Osteoblast (primary cell): ENCODE data around the gene CENPB. TPM values are rescaled to one million over a fixed set of nuclear protein-coding genes. Genes with fewer than 3 reads are reported as not detected.

Experiments used
- DNase-seq: peaks from one replicate; pipeline ENCODE4 v3.0.0; 2011; ENCODE audit warnings: low spot score, mixed read lengths; ENCODE audit not compliant: insufficient read length; ENCODE audit errors: missing footprints
- H2AFZ ChIP-seq: 2 replicates; pipeline ENCODE4 v1.6.0; 2011; ENCODE audit warnings: mild to moderate bottlenecking, low read length
- H3K27ac ChIP-seq: 2 replicates; pipeline ENCODE4 v1.5.1; 2011; ENCODE audit warnings: mild to moderate bottlenecking, low read depth, low read length, moderate library complexity
- H3K27me3 ChIP-seq: 2 replicates; pipeline ENCODE4 v1.6.0; 2012; ENCODE audit warnings: mild to moderate bottlenecking, control low read depth, inconsistent platforms, low read length, moderate library complexity; ENCODE audit not compliant: insufficient read depth
- H3K36me3 ChIP-seq: 2 replicates; pipeline ENCODE4 v1.5.1; 2011; ENCODE audit warnings: mild to moderate bottlenecking, low read length, control low read depth, moderate library complexity; ENCODE audit not compliant: insufficient read depth
- H3K4me1 ChIP-seq: 2 replicates; pipeline ENCODE4 v1.5.1; 2011; ENCODE audit warnings: mild to moderate bottlenecking, low read length, control low read depth, moderate library complexity; ENCODE audit not compliant: insufficient read depth
- H3K4me2 ChIP-seq: 2 replicates; pipeline ENCODE4 v1.6.0; 2011; ENCODE audit warnings: mild to moderate bottlenecking, low read length; ENCODE audit not compliant: insufficient read depth
- H3K4me3 ChIP-seq: fragments of 200-600 bp; sonication (generic); 3 replicates; pipeline ENCODE4 v1.5.1; 2012; ENCODE audit warnings: mild to moderate bottlenecking, low read length, inconsistent platforms; ENCODE audit not compliant: insufficient read depth
- H3K79me2 ChIP-seq: 2 replicates; pipeline ENCODE4 v1.6.0; 2012; ENCODE audit warnings: mild to moderate bottlenecking, low read length, control low read depth, inconsistent platforms; ENCODE audit not compliant: insufficient read depth
- H3K9me3 ChIP-seq: 2 replicates; pipeline ENCODE4 v1.5.1; 2011; ENCODE audit warnings: low read depth, low read length, control low read depth
- H4K20me1 ChIP-seq: 2 replicates; pipeline ENCODE4 v1.6.0; 2012; ENCODE audit warnings: mild to moderate bottlenecking, low read length, control low read depth; ENCODE audit not compliant: insufficient read depth
- total RNA-seq: library from RNA; depleted of rRNA; stranded (reverse); fragments of >200 nt; gene quantifications from 2 replicates; pipeline ENCODE4 v1.2.3, GENCODE V29; 2012
- TF ChIP-seq, protein P1 (sequence below): IDR thresholded peaks from 2 replicates; pipeline ENCODE4 v1.5.1; 2011; ENCODE audit warnings: mild to moderate bottlenecking, low read depth, low read length, moderate library complexity; ENCODE audit errors: extremely low read depth

Gene CENPB
- total RNA-seq, 1 donor, result 95.5 TPM

DNA sequence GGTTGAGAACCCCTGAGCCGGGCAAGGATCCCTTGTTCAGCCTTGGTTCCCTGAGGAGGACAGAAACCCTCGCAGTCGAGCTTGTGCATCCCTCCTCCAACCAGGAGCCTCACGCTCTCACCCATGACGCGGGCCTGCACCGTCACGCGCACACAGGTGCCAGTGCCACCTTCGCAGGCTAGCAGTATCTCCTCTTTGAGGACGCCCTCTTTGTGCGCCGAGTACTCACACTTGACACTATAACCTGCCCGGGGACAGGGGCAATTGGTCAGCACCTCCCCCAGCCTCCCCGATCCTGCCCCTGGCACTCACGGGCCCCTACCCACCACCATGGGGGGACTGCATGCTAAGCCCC is 32.3 kb downstream of the CENPB start:
- H3K36me3 ChIP-seq, result peaks cover 8% of the 10 kb centered on the region
- H3K27ac ChIP-seq, result no peak overlapping the region
- DNase-seq, result no peak
- no peaks in the 10 kb centered on the region for H3K27me3 ChIP-seq
- TF ChIP-seq, protein P1, sequence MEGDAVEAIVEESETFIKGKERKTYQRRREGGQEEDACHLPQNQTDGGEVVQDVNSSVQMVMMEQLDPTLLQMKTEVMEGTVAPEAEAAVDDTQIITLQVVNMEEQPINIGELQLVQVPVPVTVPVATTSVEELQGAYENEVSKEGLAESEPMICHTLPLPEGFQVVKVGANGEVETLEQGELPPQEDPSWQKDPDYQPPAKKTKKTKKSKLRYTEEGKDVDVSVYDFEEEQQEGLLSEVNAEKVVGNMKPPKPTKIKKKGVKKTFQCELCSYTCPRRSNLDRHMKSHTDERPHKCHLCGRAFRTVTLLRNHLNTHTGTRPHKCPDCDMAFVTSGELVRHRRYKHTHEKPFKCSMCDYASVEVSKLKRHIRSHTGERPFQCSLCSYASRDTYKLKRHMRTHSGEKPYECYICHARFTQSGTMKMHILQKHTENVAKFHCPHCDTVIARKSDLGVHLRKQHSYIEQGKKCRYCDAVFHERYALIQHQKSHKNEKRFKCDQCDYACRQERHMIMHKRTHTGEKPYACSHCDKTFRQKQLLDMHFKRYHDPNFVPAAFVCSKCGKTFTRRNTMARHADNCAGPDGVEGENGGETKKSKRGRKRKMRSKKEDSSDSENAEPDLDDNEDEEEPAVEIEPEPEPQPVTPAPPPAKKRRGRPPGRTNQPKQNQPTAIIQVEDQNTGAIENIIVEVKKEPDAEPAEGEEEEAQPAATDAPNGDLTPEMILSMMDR, result no peak
- H3K4me2 ChIP-seq, result no peak overlapping the region
- no peaks in the 10 kb centered on the region for H3K9me3 ChIP-seq
- H3K4me1 ChIP-seq, result no peaks in the 10 kb centered on the region
- no peaks in the 10 kb centered on the region for H3K79me2 ChIP-seq
- no peak overlapping the region for H3K4me3 ChIP-seq
- H2AFZ ChIP-seq, result no peak overlapping the region
- no peaks in the 10 kb centered on the region for H4K20me1 ChIP-seq

DNA sequence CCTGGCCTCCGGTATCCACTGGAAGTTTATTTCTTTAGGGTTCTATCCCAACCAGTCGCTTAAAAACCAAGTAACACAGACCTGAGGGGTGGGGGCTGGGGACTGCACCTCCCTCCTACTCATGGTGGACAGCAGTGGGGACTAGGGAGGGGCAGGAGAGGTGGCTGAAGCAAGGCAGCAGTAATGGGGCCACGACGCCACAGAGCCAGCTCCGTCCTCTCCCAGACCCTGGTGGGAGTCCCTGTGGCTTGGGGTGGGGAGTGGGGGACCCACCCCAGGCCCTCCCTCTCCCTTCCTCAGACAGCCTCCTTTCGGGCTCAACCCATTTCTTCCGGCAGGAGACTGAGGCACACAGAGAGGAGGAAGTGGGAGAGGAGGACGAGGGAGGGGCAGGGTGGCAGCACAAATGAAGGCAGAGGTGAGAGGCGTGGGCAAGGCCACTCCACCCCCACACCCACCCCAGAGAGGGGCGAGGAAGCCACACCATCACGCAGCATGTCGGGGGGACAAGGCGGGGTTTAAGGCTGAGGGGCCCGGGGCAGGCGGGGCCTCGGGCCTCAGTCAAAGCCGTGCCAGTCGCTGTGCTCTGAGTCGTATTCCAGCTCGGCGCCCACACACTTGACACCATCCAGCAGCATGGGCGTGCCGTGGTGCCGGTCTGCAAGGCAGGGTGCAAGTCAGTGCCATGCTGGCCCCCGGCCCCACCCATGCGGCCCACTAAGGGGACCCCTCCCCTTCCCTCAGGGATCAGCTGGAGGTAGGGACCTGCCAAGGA is 32.9 kb downstream of the CENPB start:
- H4K20me1 ChIP-seq, result no peaks in the 10 kb centered on the region
- no peaks in the 10 kb centered on the region for H3K79me2 ChIP-seq
- no peak overlapping the region for H3K4me2 ChIP-seq
- peaks cover 8% of the 10 kb centered on the region for H3K36me3 ChIP-seq
- no peak overlapping the region for H2AFZ ChIP-seq
- DNase-seq, result peak; percentile 72
- H3K27ac ChIP-seq, result no peak overlapping the region
- no peaks in the 10 kb centered on the region for H3K27me3 ChIP-seq
- TF ChIP-seq, protein P1, result no peak
- no peak overlapping the region for H3K4me3 ChIP-seq
- no peaks in the 10 kb centered on the region for H3K9me3 ChIP-seq
- H3K4me1 ChIP-seq, result no peaks in the 10 kb centered on the region

DNA sequence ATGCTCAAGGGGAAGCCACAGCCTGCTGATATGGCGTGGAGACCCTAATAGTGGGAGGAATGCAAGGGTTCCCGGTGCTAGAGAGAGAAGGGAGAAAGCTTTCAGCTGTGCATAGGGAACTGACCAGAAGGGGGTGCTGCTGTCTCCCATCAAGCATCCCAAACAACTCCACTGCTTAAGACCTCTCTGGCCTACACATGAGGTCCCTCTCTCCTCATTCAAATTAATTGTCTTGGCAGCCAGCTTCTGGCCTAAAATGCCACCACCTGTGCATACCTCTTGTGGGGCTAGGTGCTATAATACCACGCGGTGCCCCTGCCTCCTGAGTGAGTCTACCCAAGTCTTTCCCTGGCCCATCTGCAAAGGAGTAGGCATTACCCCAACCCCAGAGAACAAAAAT is 33.4 kb downstream of the CENPB start:
- Histone ChIP-seq H3K4me3 (no peak overlapping the region), H4K20me1 (no peaks in the 10 kb centered on the region), H3K27me3 (no peaks in the 10 kb centered on the region), H3K4me1 (no peaks in the 10 kb centered on the region), H3K79me2 (no peaks in the 10 kb centered on the region), H3K9me3 (no peaks in the 10 kb centered on the region), H2AFZ (no peak overlapping the region), H3K4me2 (no peak overlapping the region), H3K27ac (no peak overlapping the region), H3K36me3 (peaks cover 4% of the 10 kb centered on the region)
- DNase-seq, result peak; percentile 99
- TF ChIP-seq, protein P1, result peak; percentile 93

DNA sequence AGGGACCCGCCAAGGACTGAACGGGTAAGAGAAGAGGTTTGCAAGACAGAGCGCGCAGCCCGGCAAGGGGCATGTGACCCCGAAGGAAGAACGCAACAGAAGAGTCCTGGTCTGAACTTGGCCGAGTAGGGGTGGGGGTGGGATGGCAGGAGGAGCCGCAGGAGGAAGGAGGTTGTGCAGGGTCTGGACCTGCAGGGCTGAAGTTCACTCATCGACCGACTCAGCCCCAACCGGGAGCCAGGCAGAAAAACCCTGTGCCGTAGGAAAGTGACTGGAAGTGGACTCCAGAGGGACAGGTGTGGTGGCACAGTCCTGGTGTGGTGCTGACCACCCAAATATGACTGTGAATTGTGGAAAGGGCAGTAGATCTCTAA is 34.2 kb downstream of the CENPB start:
- TF ChIP-seq, protein P1, result no peak
- no peaks in the 10 kb centered on the region for H4K20me1 ChIP-seq
- H3K4me1 ChIP-seq, result no peaks in the 10 kb centered on the region
- H3K36me3 ChIP-seq, result no peaks in the 10 kb centered on the region
- no peak overlapping the region for H2AFZ ChIP-seq
- DNase-seq, result peak; percentile 88
- H3K79me2 ChIP-seq, result no peaks in the 10 kb centered on the region
- H3K27me3 ChIP-seq, result no peaks in the 10 kb centered on the region
- H3K9me3 ChIP-seq, result no peaks in the 10 kb centered on the region
- H3K27ac ChIP-seq, result no peak overlapping the region
- H3K4me2 ChIP-seq, result no peak overlapping the region
- no peak overlapping the region for H3K4me3 ChIP-seq
